Heart left ventricle (tissue), 13 donors: ENCODE data around the gene SND1.

ENCODE experiments used
- POLR2A ChIP-seq, 2 donors: fragments of 450-650 bp; IDR thresholded peaks; one replicate each; pipeline ENCODE4 v1.6.1; 2017; ENCODE audit warnings: antibody characterized with exemption in 2 of 2, mild to moderate bottlenecking in 2 of 2, moderate library complexity in 2 of 2
- TF ChIP-seq, protein P1 (sequence below), 12 donors: fragments of 200-600 bp; sonication (generic) in 4 of 12; IDR thresholded peaks; one replicate each; pipeline versions ENCODE4 v1.5.0 to v1.8.0; 2018 to 2022; ENCODE audit warnings: antibody characterized with exemption in 12 of 12, mild to moderate bottlenecking in 5 of 12
- donor health status: ischemic (EF 13 %, LVEDD 7.1; RV severe dilation, severe dysfunction).
- donor health status: DM: no; HTN: yes; CAD: no.
- donor health status: DM: no; HTN: no; CAD: no.
- donor health status: ischemic (EF 25% LVEDD 6.9; RV normal size, moderate dysfunction).
- donor health status: ischemic (EF 25% LVEDD 5.7; RV mildly dilated, moderate dysfunction).
- donor health status: ischemic (EF 35%, LVEDD 5.7; RV mildly dilated, moderate dysfunction).
- donor health status: nonischemic (EF 11% LVEDD 7.7; RV severe dilation, severe dysfunction).
- donor health status: DM: yes; HTN: yes; CAD: no.
- donor health status: PGD.
- donor health status: ischemic (EF 29% LVEDD 5.4; RV normal size, mild dysfunction).
- donor health status: nonischemic (EF 23%, LVEDD 6.1; RV moderate dilation, normal function).

DNA sequence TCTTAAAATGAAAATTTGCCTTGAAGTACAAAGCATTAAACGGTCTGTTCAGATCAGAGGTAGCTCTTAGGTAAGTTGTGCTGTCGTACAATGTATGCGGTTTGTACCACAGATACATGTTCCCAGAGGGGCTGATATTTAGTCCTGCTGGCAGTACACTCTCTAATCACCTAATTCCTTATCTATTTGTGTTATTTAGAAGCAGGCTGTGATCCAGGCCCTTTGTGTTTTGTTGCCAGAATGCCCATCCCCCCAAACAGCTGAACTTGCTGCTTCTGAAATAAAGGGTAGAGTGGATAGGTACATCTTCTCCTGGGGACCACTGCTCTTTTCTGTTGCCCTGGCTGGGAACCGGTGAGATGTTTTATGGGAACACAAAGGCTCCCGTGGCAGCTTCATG, 84.5 kb downstream of the SND1 start:
- TF ChIP-seq, protein P1, sequence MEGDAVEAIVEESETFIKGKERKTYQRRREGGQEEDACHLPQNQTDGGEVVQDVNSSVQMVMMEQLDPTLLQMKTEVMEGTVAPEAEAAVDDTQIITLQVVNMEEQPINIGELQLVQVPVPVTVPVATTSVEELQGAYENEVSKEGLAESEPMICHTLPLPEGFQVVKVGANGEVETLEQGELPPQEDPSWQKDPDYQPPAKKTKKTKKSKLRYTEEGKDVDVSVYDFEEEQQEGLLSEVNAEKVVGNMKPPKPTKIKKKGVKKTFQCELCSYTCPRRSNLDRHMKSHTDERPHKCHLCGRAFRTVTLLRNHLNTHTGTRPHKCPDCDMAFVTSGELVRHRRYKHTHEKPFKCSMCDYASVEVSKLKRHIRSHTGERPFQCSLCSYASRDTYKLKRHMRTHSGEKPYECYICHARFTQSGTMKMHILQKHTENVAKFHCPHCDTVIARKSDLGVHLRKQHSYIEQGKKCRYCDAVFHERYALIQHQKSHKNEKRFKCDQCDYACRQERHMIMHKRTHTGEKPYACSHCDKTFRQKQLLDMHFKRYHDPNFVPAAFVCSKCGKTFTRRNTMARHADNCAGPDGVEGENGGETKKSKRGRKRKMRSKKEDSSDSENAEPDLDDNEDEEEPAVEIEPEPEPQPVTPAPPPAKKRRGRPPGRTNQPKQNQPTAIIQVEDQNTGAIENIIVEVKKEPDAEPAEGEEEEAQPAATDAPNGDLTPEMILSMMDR (IDR thresholded peaks at IDR 0.05), result no peak
- no peak for TF ChIP-seq POLR2A (IDR thresholded peaks at IDR 0.05)
